Keratinocyte (primary cell): Measurements from ENCODE around the gene LLCFC1. TPM values are rescaled to one million over a fixed set of nuclear protein-coding genes. Genes with fewer than 3 reads are reported as not detected.

Experiments used
- DNase-seq: peaks from one replicate; pipeline ENCODE4 v3.0.0-alpha.2; 2011; ENCODE audit warnings: low read depth, missing footprints, low spot score
- FAIRE-seq: peaks from 2 replicates; lab custom pipeline; 2011; peaks lifted over from hg19 to GRCh38; lab: Jason Lieb, UNC
- H2AFZ ChIP-seq: 2 replicates; pipeline ENCODE4 v1.6.0; 2012; ENCODE audit warnings: low read length, control low read depth, inconsistent platforms; ENCODE audit not compliant: control insufficient read depth
- H3K27ac ChIP-seq: 2 replicates; pipeline ENCODE4 v1.5.1; 2011; ENCODE audit warnings: low read length; ENCODE audit not compliant: control insufficient read depth, insufficient read depth
- H3K27me3 ChIP-seq: 3 replicates; pipeline ENCODE4 v1.6.0; 2011; ENCODE audit warnings: low read length; ENCODE audit not compliant: control insufficient read depth, insufficient read depth; ENCODE audit errors: extremely low read depth
- H3K36me3 ChIP-seq, 2 experiments: 2 replicates in 1 of 2; 3 replicates in 1 of 2; pipeline ENCODE4 v1.5.1; 2011; ENCODE audit warnings: low read length in 2 of 2, mild to moderate bottlenecking in 1 of 2; ENCODE audit not compliant: control insufficient read depth in 2 of 2, insufficient read depth in 2 of 2; ENCODE audit errors: extremely low read depth in 1 of 2
- H3K4me1 ChIP-seq: 3 replicates; pipeline ENCODE4 v1.5.1; 2011; ENCODE audit warnings: low read length; ENCODE audit not compliant: control insufficient read depth, insufficient read depth; ENCODE audit errors: extremely low read depth
- H3K4me2 ChIP-seq: 3 replicates; pipeline ENCODE4 v1.6.0; 2011; ENCODE audit warnings: low read depth, low read length; ENCODE audit not compliant: control insufficient read depth, insufficient read depth; ENCODE audit errors: extremely low read depth
- H3K4me3 ChIP-seq, 3 experiments: fragments of 200-600 bp in 1 of 3; sonication (generic) in 1 of 3; 2 replicates in 2 of 3; 3 replicates in 1 of 3; pipeline ENCODE4 v1.5.1; 2011 to 2016; ENCODE audit warnings: low read length in 3 of 3, mild to moderate bottlenecking in 3 of 3, control low read depth in 2 of 3, inconsistent platforms in 1 of 3, low read depth in 1 of 3, mixed read lengths in 1 of 3, mixed run types in 1 of 3, moderate library complexity in 1 of 3; ENCODE audit not compliant: control insufficient read depth in 2 of 3, insufficient read depth in 2 of 3; ENCODE audit errors: extremely low read depth in 1 of 3
- H3K79me2 ChIP-seq: 2 replicates; pipeline ENCODE4 v1.6.0; 2012; ENCODE audit warnings: low read length; ENCODE audit not compliant: control insufficient read depth, insufficient read depth
- H3K9ac ChIP-seq: 3 replicates; pipeline ENCODE4 v1.6.0; 2011; ENCODE audit warnings: low read length; ENCODE audit not compliant: control insufficient read depth, insufficient read depth; ENCODE audit errors: extremely low read depth
- H3K9me1 ChIP-seq: 3 replicates; pipeline ENCODE4 v1.6.0; 2011; ENCODE audit warnings: low read length; ENCODE audit not compliant: control insufficient read depth, insufficient read depth; ENCODE audit errors: extremely low read depth
- H3K9me3 ChIP-seq: 2 replicates; pipeline ENCODE4 v1.5.1; 2012; ENCODE audit warnings: low read depth, low read length; ENCODE audit not compliant: control insufficient read depth
- H4K20me1 ChIP-seq: 3 replicates; pipeline ENCODE4 v1.6.0; 2011; ENCODE audit warnings: low read length; ENCODE audit not compliant: control insufficient read depth, insufficient read depth; ENCODE audit errors: extremely low read depth
- EZH2 ChIP-seq: IDR thresholded peaks from one replicate; pipeline ENCODE4 v1.6.1; 2012; ENCODE audit warnings: inconsistent platforms, mild to moderate bottlenecking, low read length, moderate library complexity
- dilution Hi-C: fragments of 300-500 bp; cut with MboI; formaldehyde crosslinking; loops from one replicate; pipeline ENCODE4 v1.7.0; 2020; ENCODE audit warnings: low sequenced_read_pairs; ENCODE audit not compliant: extremely low pct_ligation_motif_present
- polyA plus RNA-seq, 5 experiments: library from polyadenylated mRNA; depleted of rRNA in 3 of 5; stranded (reverse) in 3 of 5; stranded (forward) in 1 of 5; unstranded in 1 of 5; fragments of >200 nt; gene quantifications; 1 replicate in 1 of 5; 2 replicates in 3 of 5; 3 replicates in 1 of 5; pipeline versions ENCODE4 v1.2.1 to v1.2.3, GENCODE V29; 2011 to 2012; ENCODE audit warnings: missing spikeins in 2 of 5, low read depth in 1 of 5, low replicate concordance in 1 of 5
- TF ChIP-seq, protein P1 (sequence below), 3 experiments: IDR thresholded peaks in 1 of 3; conservative IDR thresholded peaks in 1 of 3; optimal IDR thresholded peaks in 1 of 3; 2 replicates in 2 of 3; 3 replicates in 1 of 3; pipeline versions ENCODE3 to v1.5.1; 2011; ENCODE audit warnings: low read length in 3 of 3, mild to moderate bottlenecking in 3 of 3, moderate library complexity in 2 of 3, control low read depth in 1 of 3, inconsistent platforms in 1 of 3; ENCODE audit not compliant: insufficient read depth in 2 of 3; ENCODE audit errors: extremely low read depth in 1 of 3

Gene LLCFC1
- polyA plus RNA-seq, 1 donor (not counting 4 experiments of a cell fraction or from before 2014, with no cell fraction given) = not detected

DNA sequence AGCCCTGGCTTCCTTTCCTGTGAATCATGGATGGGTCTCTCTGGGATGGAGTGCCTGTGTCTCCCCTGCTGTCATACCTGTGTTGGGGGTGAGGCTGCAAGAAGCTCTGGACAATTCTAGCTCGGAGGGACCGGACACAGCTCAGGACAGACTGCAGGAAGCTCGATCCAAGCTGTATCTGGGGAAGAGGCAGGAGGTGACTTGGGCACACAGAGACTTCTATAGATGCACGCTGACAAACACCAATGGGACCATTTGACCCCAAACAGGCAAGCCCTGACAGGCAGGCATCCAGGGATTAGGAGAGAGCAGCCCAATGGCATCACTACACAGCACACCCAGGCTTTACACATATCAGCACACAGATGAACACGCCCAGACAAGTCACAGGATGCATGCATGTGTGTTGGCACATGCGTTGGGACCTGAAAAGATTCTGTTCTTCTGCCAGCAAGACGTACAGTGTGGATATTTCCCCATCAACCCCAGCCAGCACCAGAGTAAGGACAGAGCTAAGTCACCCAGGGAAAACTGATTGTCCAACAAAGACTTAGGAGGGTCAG, 4.5 kb downstream of the LLCFC1 start:
- Histone ChIP-seq H3K36me3 (no peaks in the 10 kb centered on the region), H2AFZ (no peak overlapping the region), H3K4me1 (peaks cover 13% of the 10 kb centered on the region), H3K79me2 (no peaks in the 10 kb centered on the region), H3K4me2 (no peak overlapping the region), H3K9me3 (no peaks in the 10 kb centered on the region), H3K27ac (no peak overlapping the region), H3K4me3 (no peak overlapping the region), H3K9ac (no peak overlapping the region), H3K27me3 (no peaks in the 10 kb centered on the region), H4K20me1 (no peaks in the 10 kb centered on the region), H3K9me1 (no peaks in the 10 kb centered on the region)
- peak; percentile 56 for FAIRE-seq
- DNase-seq = peak; percentile 48
- dilution Hi-C loops = no loop called here
- no peak for TF ChIP-seq EZH2
- TF ChIP-seq, protein P1, sequence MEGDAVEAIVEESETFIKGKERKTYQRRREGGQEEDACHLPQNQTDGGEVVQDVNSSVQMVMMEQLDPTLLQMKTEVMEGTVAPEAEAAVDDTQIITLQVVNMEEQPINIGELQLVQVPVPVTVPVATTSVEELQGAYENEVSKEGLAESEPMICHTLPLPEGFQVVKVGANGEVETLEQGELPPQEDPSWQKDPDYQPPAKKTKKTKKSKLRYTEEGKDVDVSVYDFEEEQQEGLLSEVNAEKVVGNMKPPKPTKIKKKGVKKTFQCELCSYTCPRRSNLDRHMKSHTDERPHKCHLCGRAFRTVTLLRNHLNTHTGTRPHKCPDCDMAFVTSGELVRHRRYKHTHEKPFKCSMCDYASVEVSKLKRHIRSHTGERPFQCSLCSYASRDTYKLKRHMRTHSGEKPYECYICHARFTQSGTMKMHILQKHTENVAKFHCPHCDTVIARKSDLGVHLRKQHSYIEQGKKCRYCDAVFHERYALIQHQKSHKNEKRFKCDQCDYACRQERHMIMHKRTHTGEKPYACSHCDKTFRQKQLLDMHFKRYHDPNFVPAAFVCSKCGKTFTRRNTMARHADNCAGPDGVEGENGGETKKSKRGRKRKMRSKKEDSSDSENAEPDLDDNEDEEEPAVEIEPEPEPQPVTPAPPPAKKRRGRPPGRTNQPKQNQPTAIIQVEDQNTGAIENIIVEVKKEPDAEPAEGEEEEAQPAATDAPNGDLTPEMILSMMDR (optimal IDR thresholded peaks at IDR 0.05 in 1 of 3, IDR thresholded peaks at IDR 0.05 in 1 of 3, conservative IDR thresholded peaks at IDR 0.05 in 1 of 3; ENCODE audit: extremely low read depth in 1 of 3, insufficient read depth in 2 of 3, low read length in 3 of 3) = no peak

DNA sequence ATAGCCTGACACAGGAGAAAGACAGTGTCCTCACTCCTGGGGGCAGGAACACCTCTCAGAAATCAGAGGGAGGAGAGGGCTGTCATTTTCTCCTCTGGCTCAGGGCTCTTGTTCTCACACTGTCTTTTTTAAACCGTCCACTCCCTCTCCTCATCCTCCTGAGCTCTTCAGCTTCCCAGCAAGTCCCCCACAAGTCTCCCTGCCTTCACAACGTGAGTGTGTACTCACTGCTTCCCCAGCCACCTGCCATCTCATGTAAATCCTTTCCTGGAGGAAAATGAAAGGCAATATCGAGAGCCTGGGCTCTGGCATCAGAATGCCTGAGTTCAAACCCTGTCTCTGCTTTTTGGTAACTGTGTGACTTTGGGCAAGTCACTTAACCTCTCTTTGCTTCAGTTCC, 5.7 kb downstream of the LLCFC1 start:
- Histone ChIP-seq H3K27me3 (no peaks in the 10 kb centered on the region), H2AFZ (no peak overlapping the region), H3K9me3 (no peaks in the 10 kb centered on the region), H3K9me1 (no peaks in the 10 kb centered on the region), H3K79me2 (no peaks in the 10 kb centered on the region), H3K4me2 (no peak overlapping the region), H3K9ac (no peak overlapping the region), H3K27ac (no peak overlapping the region), H3K36me3 (no peaks in the 10 kb centered on the region), H3K4me1 (peaks cover 13% of the 10 kb centered on the region), H3K4me3 (no peak overlapping the region), H4K20me1 (no peaks in the 10 kb centered on the region)
- no peak for FAIRE-seq
- DNase-seq = no peak
- TF ChIP-seq, protein P1 (optimal IDR thresholded peaks at IDR 0.05 in 1 of 3, IDR thresholded peaks at IDR 0.05 in 1 of 3, conservative IDR thresholded peaks at IDR 0.05 in 1 of 3; ENCODE audit: extremely low read depth in 1 of 3, insufficient read depth in 2 of 3, low read length in 3 of 3) = no peak
- no peak for TF ChIP-seq EZH2
- dilution Hi-C loops = no loop called here
